Fibroblast of upper back skin (primary cell): Measurements from ENCODE around the gene GNAT2.
A peak's percentile ranks its signal among the peaks of the same experiment; 100 is the strongest.
"Not testable (repeated sequence)": the region's sequence is repeated elsewhere in the genome, so short reads cannot be mapped to it uniquely, and the experiment has no call there.

Experiments used
- DNase-seq: peaks from one replicate; pipeline ENCODE4 v3.0.0-alpha.2; 2013

Gene GNAT2

GRCh38 chr1:109619576-109620400, at the start of gene GNAT2, which contains the start of gene AMPD2:
Gene GNAT2, minus strand, starts transcription at chr1:109619616. Its CDS starts 6,746 bp downstream, at chr1:109612870.
Gene AMPD2, plus strand, starts transcription at chr1:109619837. Its CDS starts 1,339 bp downstream, at chr1:109621176.
- peak; percentile 86 for DNase-seq

- no peak for DNase-seq
These were observed 48.8 kb upstream of the GNAT2 start for GRCh38 chr1:109668123-109668775.

- DNase-seq, result peak; percentile 86
These were observed 48.2 kb upstream of the GNAT2 start, which contains the start of gene GSTM2 for GRCh38 chr1:109667452-109668122. Gene GSTM2, plus strand, starts transcription at chr1:109668057. Its CDS starts 59 bp downstream, at chr1:109668116.

GRCh38 chr1:109664671-109665070, 45.3 kb upstream of the GNAT2 start:
- no peak for DNase-seq

- no peak for DNase-seq
These were observed 42.0 kb upstream of the GNAT2 start for GRCh38 chr1:109661391-109661790.

- DNase-seq, result not testable (repeated sequence)
These were observed 41.2 kb upstream of the GNAT2 start for GRCh38 chr1:109660691-109661026.

GRCh38 chr1:109659997-109660690, 40.7 kb upstream of the GNAT2 start:
- DNase-seq, result peak; percentile 17

GRCh38 chr1:109659145-109659544, 39.7 kb upstream of the GNAT2 start:
- DNase-seq, result no peak

GRCh38 chr1:109658533-109659042, 39.2 kb upstream of the GNAT2 start:
- no peak for DNase-seq

GRCh38 chr1:109657970-109658369, 38.6 kb upstream of the GNAT2 start:
- DNase-seq, result no peak

- no peak for DNase-seq
These were observed 38.0 kb upstream of the GNAT2 start for GRCh38 chr1:109657395-109657794.

GRCh38 chr1:109655615-109656519, 36.5 kb upstream of the GNAT2 start, which contains the start of gene GSTM4:
Gene GSTM4, plus strand, starts transcription at chr1:109656099. Its CDS starts 291 bp downstream, at chr1:109656390.
- peak; percentile 73 for DNase-seq

- no peak for DNase-seq
These were observed 35.1 kb upstream of the GNAT2 start for GRCh38 chr1:109654519-109654918.

GRCh38 chr1:109653306-109653705, 33.9 kb upstream of the GNAT2 start:
- DNase-seq, result peak; percentile 49

- DNase-seq, result no peak
These were observed 33.0 kb upstream of the GNAT2 start for GRCh38 chr1:109652402-109652801.

- DNase-seq, result peak; percentile 69
These were observed 31.2 kb upstream of the GNAT2 start for GRCh38 chr1:109650609-109651008.

- peak; percentile 21 for DNase-seq
These were observed 30.1 kb upstream of the GNAT2 start for GRCh38 chr1:109649491-109649914.

GRCh38 chr1:109644670-109645069, 25.3 kb upstream of the GNAT2 start:
- DNase-seq, result no peak

- peak; percentile 69 for DNase-seq
These were observed 24.2 kb upstream of the GNAT2 start for GRCh38 chr1:109643385-109644230.

- peak; percentile 43 for DNase-seq
These were observed 23.2 kb upstream of the GNAT2 start for GRCh38 chr1:109642626-109643025.
